HG03378 (cell line): ENCODE results near the gene SMG5.
A peak's percentile ranks its signal among the peaks of the same experiment; 100 is the strongest.
"Not testable (repeated sequence)": the region's sequence is repeated elsewhere in the genome, so short reads cannot be mapped to it uniquely, and the experiment has no call there.

ENCODE experiments used
- ATAC-seq: cut with Tn5 transposase; IDR thresholded peaks from one replicate; pipeline ENCODE4 v1.9.1; 2021; ENCODE audit warnings: mild to moderate bottlenecking, moderate library complexity; ENCODE audit not compliant: unreplicated experiment

The SMG5 gene

GRCh38 chr1:156282479-156283222 is at the start of gene SMG5:
TSS of gene SMG5 (minus strand) at chr1:156282825. CDS start at chr1:156282680, 145 bp downstream.
- ATAC-seq: peak; percentile 71

DNA sequence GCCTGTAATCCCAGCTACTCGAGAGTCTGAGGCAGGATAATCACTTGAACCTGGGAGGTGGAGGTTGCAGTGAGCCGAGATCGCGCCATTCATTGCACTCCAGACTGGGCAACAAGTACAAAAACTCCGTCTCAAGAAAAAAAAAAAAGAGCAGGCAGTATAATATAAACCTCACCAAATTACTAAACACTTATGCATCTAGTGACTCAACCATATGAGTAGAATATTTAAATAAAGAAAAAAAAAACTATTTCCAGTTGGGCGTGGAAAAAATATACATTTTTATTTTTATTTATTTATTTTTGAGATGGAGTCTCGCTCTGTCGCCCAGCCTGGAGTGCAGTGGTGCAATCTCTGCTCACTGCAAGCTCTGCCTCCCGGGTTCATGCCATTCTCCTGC is 40.6 kb upstream of the SMG5 start:
- ATAC-seq: not testable (repeated sequence)

- ATAC-seq: no peak
Observed at GRCh38 chr1:156320560-156320959, 37.9 kb upstream of the SMG5 start.

DNA sequence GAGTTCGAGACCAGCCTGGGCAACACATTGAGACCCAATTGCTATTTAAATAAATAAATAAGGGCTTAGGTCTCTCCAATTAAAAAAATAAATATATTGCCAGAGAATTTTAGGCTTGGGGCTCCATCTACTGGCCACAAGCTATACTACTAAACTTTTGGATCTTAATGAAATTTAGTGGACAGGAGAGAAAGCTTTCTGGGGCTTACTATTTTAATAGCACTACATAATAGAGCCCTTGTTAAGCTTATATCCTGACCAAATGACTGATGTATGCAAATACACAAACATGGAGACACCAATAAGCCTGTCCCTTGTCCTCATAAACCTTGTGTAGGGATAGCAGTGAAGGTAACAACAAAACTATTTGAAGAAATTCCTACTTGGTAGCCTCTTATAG is 37.0 kb upstream of the SMG5 start:
- ATAC-seq: no peak

DNA sequence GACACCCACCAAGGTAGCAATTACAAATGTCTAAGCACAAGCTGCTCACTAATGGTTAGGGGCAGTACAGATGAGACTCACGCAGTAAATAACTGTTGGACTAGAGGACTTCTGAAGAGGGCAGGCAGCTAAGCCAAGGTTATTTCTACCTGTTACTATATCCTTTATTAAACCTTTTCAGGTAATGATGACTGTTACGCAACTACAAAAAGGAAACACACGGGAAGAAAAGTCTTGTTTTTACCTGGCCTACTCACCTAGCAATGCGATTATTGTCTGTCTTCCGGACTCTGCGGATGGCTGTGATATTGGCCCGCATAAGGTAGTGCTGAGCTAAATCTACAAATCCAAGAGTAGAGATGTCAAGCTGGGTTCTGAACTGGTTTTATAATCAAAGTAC is 34.3 kb upstream of the SMG5 start:
- ATAC-seq: no peak

GRCh38 chr1:156310962-156311361 is 28.3 kb upstream of the SMG5 start:
- no peak for ATAC-seq

GRCh38 chr1:156308078-156308477 is 25.5 kb upstream of the SMG5 start:
- no peak for ATAC-seq

DNA sequence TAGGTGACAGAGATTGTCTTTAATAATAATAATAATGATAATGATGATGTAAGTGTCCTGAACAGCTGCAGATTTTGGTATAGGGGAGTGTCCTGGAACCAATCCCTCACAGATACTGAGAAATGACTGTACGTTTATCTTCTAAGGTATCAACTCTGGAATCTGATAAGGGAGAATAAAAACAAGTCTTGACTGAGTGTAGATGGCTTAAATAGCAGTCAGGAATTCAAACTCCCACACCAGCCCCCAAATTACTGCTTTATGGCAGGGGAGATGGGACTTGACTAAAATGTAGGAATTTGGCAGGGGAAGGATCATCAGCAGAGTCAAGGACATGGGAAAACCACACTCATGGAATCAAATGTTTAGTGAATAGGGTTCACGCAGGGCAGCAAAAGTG is 22.6 kb upstream of the SMG5 start:
- ATAC-seq: no peak

- ATAC-seq: no peak
Observed at GRCh38 chr1:156303241-156303640, 20.6 kb upstream of the SMG5 start.

DNA sequence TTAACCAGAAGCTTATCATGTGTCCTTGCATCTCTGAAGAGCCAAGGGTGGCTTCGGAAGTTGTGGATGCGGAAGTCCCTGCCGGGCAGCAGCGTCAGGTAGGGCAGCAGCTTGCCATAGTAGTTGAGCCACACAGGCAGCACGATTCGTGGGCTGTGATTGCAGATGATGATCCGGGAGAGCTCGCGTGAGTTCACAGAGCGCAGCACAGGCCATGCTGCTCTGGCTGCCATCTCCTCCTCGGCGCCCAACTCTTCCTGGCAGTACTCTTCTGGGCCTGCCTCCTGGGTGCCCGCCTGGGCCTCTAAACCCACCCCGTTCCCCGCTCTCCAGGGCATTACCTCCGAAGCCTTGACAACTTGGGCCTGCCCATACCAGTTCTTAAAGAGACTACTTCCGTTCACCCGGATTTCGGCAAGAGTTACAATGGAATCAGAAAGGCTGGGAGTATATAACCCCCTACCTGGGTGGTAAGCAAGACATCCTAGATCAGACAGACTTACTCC is 16.3 kb upstream of the SMG5 start, which contains the start of gene VHLL:
VHLL (minus strand) TSS at position 456 of the 506 bp plus-strand sequence; CDS start at position 338, 118 bp downstream.
- ATAC-seq: no peak

GRCh38 chr1:156295391-156295947 is 12.8 kb upstream of the SMG5 start, which contains the start of gene GLMP:
TSS of gene GLMP (minus strand) at chr1:156295679. CDS start at chr1:156295645, 34 bp downstream.
- ATAC-seq: no peak

- no peak for ATAC-seq
Observed at GRCh38 chr1:156293895-156294294, 11.3 kb upstream of the SMG5 start.

- no peak for ATAC-seq
Observed at GRCh38 chr1:156293098-156293434, 10.4 kb upstream of the SMG5 start.

DNA sequence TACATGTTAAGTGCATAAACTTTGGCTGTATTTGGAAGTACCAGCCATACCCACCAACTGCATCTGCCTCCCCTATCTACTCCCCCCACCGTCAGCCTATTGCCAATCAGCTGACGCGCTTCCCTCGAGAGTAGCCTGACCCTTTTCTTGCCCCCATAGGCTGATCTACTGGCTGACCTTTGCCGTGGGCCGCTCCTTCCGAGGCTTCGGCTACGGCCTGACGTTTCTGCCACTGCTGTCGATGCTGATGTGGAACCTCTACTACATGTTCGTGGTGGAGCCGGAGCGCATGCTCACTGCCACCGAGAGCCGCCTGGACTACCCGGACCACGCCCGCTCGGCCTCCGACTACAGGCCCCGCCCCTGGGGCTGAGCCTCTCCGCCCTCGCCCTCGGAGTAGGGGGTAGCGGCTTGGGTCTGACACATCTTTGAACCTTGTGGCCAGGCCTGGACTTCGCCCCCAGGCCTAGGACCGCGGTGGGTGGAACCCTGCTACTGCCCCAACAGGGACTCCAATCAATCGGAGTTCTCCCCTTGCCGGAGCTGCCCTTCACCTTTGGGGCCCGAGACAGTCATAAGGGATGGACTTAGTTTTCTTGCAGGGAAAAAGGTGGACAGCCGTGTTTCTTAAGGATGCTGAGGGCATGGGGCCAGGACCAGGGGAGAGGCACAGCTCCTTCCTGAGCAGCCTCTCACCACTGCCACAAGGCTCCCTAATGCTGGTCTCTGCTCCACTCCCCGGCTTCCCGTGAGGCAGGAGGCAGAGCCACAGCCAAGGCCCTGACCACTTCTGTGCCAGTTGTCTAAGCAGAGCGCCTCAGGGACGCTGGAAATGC is 8.8 kb upstream of the SMG5 start:
- no peak for ATAC-seq

- no peak for ATAC-seq
Observed at GRCh38 chr1:156289857-156290256, 7.2 kb upstream of the SMG5 start.

DNA sequence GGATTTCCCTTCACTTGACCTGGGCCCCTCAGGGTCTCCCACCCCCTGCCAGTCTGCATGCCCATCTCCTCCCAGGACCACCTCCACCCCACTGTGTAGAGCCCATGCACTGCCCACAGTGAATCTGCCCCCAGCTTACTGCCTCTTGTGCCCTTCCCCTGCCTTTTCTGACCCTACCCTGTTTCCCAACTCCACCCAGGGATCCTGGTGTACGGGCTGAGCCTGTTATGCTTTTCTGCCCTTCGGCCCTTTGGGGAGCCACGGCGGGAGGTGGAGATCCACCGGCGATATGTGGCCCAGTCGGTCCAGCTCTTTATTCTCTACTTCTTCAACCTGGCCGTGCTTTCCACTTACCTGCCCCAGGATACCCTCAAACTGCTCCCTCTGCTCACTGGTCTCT is 3.4 kb upstream of the SMG5 start:
- ATAC-seq: no peak

DNA sequence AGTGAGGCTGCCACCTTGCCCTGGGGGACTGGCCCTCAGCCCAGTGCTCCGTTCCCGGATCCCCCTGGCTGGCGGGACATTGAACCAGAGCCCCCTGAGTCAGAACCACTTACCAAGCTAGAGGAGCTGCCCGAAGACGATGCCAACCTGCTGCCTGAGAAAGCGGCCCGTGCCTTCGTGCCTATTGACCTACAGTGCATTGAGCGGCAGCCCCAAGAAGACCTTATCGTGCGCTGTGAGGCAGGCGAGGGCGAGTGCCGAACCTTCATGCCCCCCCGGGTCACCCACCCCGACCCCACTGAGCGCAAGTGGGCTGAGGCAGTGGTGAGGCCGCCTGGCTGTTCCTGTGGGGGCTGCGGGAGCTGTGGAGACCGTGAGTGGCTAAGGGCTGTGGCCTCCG is 2.8 kb upstream of the SMG5 start:
- ATAC-seq: no peak

DNA sequence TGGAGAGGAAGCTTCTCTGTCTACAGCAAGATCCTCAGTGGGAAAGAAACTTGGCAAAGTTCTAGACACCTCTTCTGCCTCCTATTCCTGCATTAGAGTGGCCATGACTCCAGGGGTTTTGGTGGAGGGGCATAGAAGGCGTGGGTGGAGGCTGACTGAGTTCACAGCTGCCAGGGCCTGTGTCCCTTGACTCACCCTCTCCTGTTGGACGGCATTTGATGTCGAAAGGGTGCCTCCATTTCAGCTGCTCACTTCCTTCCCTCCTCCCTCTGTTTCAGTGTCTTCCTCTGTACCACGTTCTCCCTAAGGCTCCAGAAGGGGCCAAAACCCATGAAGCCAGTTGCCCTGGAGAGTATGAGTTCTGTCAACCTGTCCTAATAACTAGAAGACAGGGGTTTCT is 2.1 kb upstream of the SMG5 start:
- ATAC-seq: no peak

DNA sequence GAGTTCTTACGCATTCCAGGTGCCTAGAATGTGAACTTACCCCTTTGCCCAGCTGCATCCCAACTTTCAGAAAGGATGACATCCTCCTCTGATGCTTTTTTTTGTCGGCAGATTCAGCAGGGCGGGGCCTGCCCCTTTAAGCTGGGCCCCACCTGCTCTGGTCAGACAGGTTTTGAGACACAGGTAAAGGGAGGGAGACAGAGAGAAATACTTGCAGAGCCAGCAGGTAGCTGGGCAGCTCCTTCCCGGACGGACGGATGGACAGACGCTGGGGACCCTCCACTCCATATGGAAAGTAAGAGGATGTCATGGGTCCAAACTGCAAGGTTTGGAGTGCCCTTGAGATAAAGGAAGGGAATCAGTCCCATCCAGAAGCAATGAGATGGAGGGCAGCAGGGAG is 1.5 kb upstream of the SMG5 start, which contains the start of gene TMEM79:
TMEM79 (plus strand) TSS at position 214 of the 400 bp plus-strand sequence. CDS start 902 bp downstream, outside the sequence.
- no peak for ATAC-seq

DNA sequence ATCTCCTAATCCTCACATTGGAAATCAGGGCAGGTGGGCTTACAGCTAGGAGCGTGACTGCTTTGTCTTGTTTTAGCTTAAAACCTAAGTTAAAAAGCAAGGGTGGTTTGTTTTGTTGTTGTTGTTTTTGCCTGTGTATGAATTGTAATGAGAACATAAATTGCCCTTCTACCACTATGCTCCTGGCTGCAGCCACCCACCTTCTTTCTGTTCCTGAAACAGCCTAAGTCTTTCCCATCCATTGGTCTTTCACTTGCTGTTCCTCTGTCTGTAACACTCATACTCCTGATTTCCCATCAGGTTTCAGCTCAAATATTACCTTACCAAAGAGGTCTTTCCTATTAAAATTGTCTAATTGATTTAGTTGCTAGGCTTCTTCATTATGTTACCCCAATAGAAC is 896 bp upstream of the SMG5 start:
- no peak for ATAC-seq

DNA sequence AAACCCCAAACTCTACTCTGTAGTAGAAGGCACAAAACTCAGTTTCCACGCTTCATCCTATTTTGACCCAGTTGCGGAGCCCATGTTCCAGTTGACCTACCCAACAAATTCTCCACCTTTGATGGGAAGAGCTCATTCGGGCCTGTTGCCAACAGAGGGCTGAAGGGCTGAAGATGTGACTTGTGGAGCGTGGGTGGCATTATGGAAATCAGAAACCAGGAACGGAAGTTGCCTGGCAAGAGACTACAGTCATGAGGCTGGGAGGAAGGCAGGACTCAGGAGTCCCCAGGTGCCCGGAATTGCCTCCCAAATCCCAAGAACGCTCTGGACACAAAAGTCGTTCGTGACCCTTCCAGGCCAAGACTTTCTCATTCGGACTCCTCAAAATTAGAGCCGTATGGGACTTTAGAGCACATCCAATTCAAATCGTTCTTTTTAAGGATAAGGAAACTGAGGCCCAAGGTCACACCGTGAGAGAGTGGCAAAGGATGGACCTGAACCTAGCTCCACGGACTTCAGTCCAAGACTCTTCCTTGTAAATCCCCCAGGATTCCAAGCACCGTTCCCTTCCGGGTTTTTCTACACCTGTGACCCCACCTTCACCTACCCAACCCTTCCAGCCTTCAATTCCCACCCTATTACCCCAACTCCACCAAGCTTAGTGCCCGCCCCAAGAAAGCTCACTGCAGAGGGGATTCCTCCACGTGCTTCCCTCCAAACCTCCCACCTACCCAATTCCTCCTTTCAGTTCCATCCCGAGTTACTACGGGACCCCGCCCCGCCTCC is 739 bp downstream of the SMG5 start:
- peak; percentile 2 for ATAC-seq
